Brain microvascular endothelial cell (primary cell): ENCODE data around the gene BMS1.

Experiments
- DNase-seq: peaks from one replicate; pipeline ENCODE4 v3.0.0-alpha.2; 2020
- H3K27ac ChIP-seq: fragments of 250-450 bp; sonication (Bioruptor Pico); 2 replicates; pipeline ENCODE4 v1.5.1; 2020; ENCODE audit warnings: mild to moderate bottlenecking, moderate library complexity
- H3K27me3 ChIP-seq: fragments of 250-450 bp; sonication (Bioruptor Pico); replicated peaks from 2 replicates; pipeline ENCODE4 v1.5.1; 2020; ENCODE audit warnings: mild to moderate bottlenecking
- H3K36me3 ChIP-seq: fragments of 250-450 bp; sonication (Bioruptor Pico); replicated peaks from 2 replicates; pipeline ENCODE4 v1.5.1; 2020; ENCODE audit warnings: mild to moderate bottlenecking
- H3K4me3 ChIP-seq: 2 replicates; pipeline ENCODE4 v1.5.1; 2011; ENCODE audit warnings: low read depth, mild to moderate bottlenecking, control low read depth, low read length, moderate library complexity
- in situ Hi-C: cut with HindIII; loops from 2 replicates; pipeline ENCODE4 v1.10.0; 2017; ENCODE audit warnings: low sequenced_read_pairs, low pct_ligation_motif_present
- TF ChIP-seq, protein P1 (sequence below): IDR thresholded peaks from 2 replicates; pipeline ENCODE4 v1.5.1; 2011; ENCODE audit warnings: low read depth, mild to moderate bottlenecking, moderate library complexity, low read length, control low read depth, inconsistent platforms; ENCODE audit errors: missing control alignments

Gene BMS1

DNA sequence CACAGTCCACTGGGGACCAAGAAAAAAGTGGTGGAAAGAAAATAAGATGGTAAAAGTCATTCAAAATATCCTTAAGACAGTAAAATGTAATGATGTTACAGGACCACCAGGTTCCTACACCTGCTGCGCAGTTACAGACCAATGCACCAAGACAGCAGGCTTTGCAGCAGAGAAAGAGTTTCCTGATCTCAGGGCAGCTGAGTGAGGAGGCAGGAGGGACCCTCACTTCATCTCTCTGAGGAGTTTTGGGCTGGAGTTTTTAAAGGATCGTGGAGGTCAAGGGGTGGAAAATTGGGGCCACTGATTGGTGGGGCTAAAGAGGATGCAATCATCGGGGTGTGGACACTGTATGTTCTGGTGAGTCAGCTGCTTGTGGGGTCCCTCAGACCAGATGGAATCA lies 100.0 kb downstream of the BMS1 start:
- TF ChIP-seq, protein P1, sequence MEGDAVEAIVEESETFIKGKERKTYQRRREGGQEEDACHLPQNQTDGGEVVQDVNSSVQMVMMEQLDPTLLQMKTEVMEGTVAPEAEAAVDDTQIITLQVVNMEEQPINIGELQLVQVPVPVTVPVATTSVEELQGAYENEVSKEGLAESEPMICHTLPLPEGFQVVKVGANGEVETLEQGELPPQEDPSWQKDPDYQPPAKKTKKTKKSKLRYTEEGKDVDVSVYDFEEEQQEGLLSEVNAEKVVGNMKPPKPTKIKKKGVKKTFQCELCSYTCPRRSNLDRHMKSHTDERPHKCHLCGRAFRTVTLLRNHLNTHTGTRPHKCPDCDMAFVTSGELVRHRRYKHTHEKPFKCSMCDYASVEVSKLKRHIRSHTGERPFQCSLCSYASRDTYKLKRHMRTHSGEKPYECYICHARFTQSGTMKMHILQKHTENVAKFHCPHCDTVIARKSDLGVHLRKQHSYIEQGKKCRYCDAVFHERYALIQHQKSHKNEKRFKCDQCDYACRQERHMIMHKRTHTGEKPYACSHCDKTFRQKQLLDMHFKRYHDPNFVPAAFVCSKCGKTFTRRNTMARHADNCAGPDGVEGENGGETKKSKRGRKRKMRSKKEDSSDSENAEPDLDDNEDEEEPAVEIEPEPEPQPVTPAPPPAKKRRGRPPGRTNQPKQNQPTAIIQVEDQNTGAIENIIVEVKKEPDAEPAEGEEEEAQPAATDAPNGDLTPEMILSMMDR: no peak
- in situ Hi-C loops: no loop called here
- H3K36me3 ChIP-seq: no peaks in the 10 kb centered on the region

More for the DNA sequence above, 100.0 kb downstream of the BMS1 start:
- Histone ChIP-seq H3K27me3 (no peaks in the 10 kb centered on the region), H3K27ac (no peak overlapping the region), H3K4me3 (no peak overlapping the region)
- DNase-seq: no peak
